Neural crest cell (in vitro differentiated cells): ENCODE results near the gene SSR1. TPM values are rescaled to one million over a fixed set of nuclear protein-coding genes. Genes with fewer than 3 reads are reported as not detected.
"Not testable (repeated sequence)": the region's sequence is repeated elsewhere in the genome, so short reads cannot be mapped to it uniquely, and the experiment has no call there.

Source experiments
- DNase-seq: peaks from one replicate; pipeline ENCODE4 v3.0.0; 2021; ENCODE audit warnings: low read depth, mixed read lengths, low spot score
- H3K27ac Mint-ChIP-seq: one replicate; pipeline ENCODE4 v1.8.0; 2021; ENCODE audit warnings: mild to moderate bottlenecking, mixed read lengths; ENCODE audit not compliant: unreplicated experiment
- H3K27me3 Mint-ChIP-seq: 2 replicates; pipeline ENCODE4 v1.8.0; 2021; ENCODE audit warnings: low read depth, mild to moderate bottlenecking, mixed read lengths
- H3K36me3 Mint-ChIP-seq: 2 replicates; pipeline ENCODE4 v1.8.0; 2021; ENCODE audit warnings: low read depth, mild to moderate bottlenecking, mixed read lengths
- H3K4me1 Mint-ChIP-seq: 2 replicates; pipeline ENCODE4 v1.8.0; 2021; ENCODE audit warnings: mixed read lengths
- H3K4me3 Mint-ChIP-seq: one replicate; pipeline ENCODE4 v1.8.0; 2021; ENCODE audit warnings: mild to moderate bottlenecking, mixed read lengths
- H3K9me3 Mint-ChIP-seq: 2 replicates; pipeline ENCODE4 v1.8.0; 2021; ENCODE audit warnings: mixed read lengths
- long read RNA-seq: library from polyadenylated mRNA; unstranded; transcript quantifications from one replicate; pipeline ENCODE4 v2.0.0, GENCODE V29; 2020
- total RNA-seq: library from RNA; stranded (reverse); gene quantifications from 2 replicates; pipeline ENCODE4 v1.2.1, GENCODE V29; 2021
- TF ChIP-seq, protein P1 (sequence below): fragments of 200-600 bp; sonication (generic); conservative IDR thresholded peaks from 2 replicates; pipeline ENCODE4 v1.5.0; 2021; ENCODE audit warnings: antibody characterized with exemption, mild to moderate bottlenecking

The SSR1 gene
- 110 and 111 TPM in 2 replicates for total RNA-seq
- long read RNA-seq, full-length matches to known transcripts, result 200 of 228 reads
- long read RNA-seq, partial matches to known transcripts, result 7 of 228 reads
- long read RNA-seq, other reads (novel, unspliced or antisense), result 21 of 228 reads

DNA sequence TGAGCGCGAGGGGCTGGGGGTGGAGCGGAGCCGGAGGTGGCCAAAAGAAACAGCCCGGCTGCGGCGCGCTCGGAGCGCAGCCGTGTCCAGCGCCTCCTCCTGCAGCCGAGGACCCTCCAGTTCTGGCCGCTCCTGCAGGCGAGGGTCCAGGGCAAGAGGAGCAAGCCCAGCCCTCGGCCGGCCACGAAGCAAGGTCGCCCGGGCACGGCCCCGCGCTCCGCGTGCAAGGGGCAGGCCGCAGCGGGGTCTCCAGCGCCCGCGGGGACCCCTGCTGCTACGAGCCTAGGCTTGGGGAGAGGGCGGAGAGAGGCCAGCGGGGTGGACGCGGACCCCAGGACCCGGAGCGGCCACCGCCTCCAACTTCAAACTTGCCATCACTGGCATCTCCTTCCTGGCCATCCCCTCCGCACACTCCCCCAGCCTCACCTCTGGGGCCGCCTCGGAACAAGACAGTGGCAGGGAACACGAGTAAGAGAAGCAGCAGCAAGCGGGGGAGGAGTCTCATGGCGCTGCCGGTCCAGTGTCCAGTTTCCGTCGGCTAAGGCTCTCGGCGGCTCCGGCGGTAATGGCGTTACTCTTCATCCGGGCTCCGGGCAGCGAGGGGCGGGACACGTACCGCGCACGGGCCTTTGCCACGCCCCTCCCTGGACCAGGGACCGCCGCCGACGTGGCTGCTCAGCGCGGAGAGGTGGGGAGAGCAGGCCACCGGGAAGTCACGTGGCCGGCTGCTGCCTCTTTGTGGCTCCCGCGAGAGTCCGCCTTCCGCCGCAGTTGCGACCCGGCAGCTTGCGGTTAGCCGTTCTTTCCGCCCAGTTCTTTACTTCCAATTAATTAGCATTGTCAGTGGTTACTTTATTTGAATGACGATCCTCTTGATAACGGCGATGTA is at the start of gene SSR1:
Gene SSR1 (minus strand): TSS at position 584 of the 889 bp plus-strand sequence. CDS start 79 bp downstream, at position 505.
- peak within 1 kb of the TSS; percentile 91 for H3K4me3 Mint-ChIP-seq
- peaks cover 16% of the 10 kb centered on the region for H3K4me1 Mint-ChIP-seq
- TF ChIP-seq, protein P1, sequence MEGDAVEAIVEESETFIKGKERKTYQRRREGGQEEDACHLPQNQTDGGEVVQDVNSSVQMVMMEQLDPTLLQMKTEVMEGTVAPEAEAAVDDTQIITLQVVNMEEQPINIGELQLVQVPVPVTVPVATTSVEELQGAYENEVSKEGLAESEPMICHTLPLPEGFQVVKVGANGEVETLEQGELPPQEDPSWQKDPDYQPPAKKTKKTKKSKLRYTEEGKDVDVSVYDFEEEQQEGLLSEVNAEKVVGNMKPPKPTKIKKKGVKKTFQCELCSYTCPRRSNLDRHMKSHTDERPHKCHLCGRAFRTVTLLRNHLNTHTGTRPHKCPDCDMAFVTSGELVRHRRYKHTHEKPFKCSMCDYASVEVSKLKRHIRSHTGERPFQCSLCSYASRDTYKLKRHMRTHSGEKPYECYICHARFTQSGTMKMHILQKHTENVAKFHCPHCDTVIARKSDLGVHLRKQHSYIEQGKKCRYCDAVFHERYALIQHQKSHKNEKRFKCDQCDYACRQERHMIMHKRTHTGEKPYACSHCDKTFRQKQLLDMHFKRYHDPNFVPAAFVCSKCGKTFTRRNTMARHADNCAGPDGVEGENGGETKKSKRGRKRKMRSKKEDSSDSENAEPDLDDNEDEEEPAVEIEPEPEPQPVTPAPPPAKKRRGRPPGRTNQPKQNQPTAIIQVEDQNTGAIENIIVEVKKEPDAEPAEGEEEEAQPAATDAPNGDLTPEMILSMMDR, result no peak
- no peaks in the 10 kb centered on the region for H3K27me3 Mint-ChIP-seq
- H3K36me3 Mint-ChIP-seq, result peaks cover 7% of the 10 kb centered on the region
- no peaks in the 10 kb centered on the region for H3K9me3 Mint-ChIP-seq
- H3K27ac Mint-ChIP-seq, result peak within 1 kb of the TSS; percentile 99
- DNase-seq, result peak; percentile 94

DNA sequence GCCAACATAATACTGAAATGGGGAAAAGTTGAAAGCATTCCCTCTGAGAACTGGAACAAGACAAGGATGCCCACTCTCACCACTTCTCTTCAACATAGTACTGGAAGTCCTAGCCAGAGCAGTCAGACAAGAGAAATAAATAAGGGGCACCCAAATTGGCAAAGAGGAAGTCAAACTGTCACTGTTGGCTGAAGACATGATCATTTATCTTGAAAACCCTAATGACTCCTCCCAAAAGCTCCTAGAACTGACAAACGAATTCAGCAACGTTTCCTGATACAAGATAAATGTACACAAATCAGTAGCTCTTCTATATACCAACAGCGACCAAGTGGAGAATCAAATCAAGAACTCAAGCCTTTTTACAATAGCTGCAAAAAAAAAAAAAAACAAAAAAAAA is 38.9 kb upstream of the SSR1 start:
- H3K4me1 Mint-ChIP-seq, H3K9me3 Mint-ChIP-seq: not testable (repeated sequence)

GRCh38 chr6:7350591-7350990 is 37.6 kb upstream of the SSR1 start:
- not testable (repeated sequence) for H3K36me3 Mint-ChIP-seq, H3K9me3 Mint-ChIP-seq, H3K27ac Mint-ChIP-seq, H3K4me1 Mint-ChIP-seq, DNase-seq, H3K27me3 Mint-ChIP-seq, H3K4me3 Mint-ChIP-seq

More for the DNA sequence above, 38.9 kb upstream of the SSR1 start:
- not testable (repeated sequence) for H3K4me3 Mint-ChIP-seq, DNase-seq, H3K27me3 Mint-ChIP-seq, H3K36me3 Mint-ChIP-seq, H3K27ac Mint-ChIP-seq

GRCh38 chr6:7347551-7347997 is 34.6 kb upstream of the SSR1 start:
- not testable (repeated sequence) for H3K4me3 Mint-ChIP-seq, H3K36me3 Mint-ChIP-seq, DNase-seq, H3K4me1 Mint-ChIP-seq, H3K27me3 Mint-ChIP-seq, H3K9me3 Mint-ChIP-seq
- H3K27ac Mint-ChIP-seq, result peak overlapping the region; percentile 86

DNA sequence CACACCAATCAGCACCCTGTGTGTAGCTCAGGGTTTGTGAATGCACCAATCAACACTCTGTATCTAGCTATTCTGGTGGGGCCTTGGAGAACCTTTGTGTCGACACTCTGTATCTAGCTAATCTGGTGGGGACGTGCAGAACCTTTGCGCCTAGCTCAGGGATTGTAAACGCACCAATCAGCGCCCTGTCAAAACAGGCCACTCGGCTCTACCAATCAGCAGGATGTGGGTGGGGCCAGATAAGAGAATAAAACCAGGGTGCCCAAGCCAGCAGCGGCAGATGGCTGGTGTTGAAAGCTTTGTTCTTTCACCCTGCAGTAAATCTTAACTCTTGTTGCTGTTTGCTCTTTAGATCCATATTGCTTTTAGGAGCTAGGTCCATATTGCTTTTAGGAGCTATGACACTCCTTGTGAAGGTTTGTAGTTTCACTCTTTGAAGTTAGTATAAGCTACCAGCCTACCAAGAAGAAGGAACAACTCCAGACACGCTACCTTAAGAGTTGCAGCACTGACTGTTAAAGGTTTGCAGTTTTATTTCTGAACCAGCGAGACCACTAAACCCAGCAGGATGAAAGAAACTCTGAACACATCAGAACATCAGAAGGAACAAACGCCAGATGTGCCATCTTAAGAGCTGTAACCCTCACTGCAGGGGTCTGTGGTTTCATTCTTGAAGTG is 31.9 kb upstream of the SSR1 start:
- not testable (repeated sequence) for H3K27me3 Mint-ChIP-seq, DNase-seq, H3K4me1 Mint-ChIP-seq, H3K27ac Mint-ChIP-seq, H3K9me3 Mint-ChIP-seq, H3K4me3 Mint-ChIP-seq, H3K36me3 Mint-ChIP-seq

DNA sequence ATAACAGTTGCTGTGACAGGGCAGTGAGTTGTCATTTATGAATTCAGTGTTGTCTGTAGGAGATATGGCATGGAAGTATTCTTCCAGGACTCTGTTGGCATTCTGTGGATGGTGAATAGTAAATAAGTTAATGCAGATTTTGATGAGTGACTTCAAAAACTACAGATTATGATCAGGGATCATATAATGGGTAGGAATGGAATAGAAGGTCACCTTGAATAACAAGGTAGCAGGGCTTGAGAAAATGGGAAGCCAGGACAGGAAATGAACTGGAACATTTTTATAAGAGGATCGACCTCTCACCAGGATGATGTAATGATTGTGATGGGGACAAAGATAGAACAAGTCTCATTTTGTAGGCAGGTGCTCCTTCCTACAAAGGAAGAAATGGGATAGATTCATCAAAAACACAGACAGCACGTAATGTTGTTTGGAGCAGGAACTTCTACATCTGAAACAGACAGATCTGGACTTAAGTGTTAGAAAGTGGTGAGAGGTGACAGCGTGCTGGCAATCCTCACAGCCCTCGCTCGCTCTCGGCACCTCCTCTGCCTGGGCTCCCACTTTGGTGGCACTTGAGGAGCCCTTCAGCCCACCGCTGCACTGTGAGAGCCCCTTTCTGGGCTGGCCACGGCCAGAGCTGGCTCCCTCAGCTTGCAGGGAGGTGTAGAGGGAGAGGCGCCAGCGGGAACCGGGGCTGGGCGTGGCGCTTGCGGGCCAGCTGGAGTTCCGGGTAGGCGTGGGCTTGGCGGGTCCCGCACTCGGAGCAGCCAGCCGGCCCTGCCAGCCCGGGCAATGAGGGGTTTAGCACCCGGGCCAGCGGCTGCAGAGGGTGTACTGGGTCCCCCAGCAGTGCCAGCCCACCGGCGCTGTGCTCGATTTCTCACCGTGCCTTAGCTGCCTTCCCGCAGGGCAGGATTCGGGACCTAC is 30.8 kb upstream of the SSR1 start:
- TF ChIP-seq, protein P1, result no peak
- Mint-ChIP-seq H3K36me3 (no peaks in the 10 kb centered on the region), H3K4me3 (no peak overlapping the region), H3K9me3 (peaks cover 4% of the 10 kb centered on the region), H3K27ac (no peak overlapping the region), H3K4me1 (no peaks in the 10 kb centered on the region), H3K27me3 (no peaks in the 10 kb centered on the region)
- no peak for DNase-seq
